Measurements from ENCODE around the gene CYP19A1. TPM values are rescaled to one million over a fixed set of nuclear protein-coding genes. Genes with fewer than 3 reads are reported as not detected.

The CYP19A1 gene
- total and polyA plus RNA-seq, 7 donors = 0.10 to 4.7 (median 0.22) TPM

GRCh38 chr15:51315726-51316125, 22.7 kb downstream of the CYP19A1 start:
- no peak overlapping the region for H3K4me3 ChIP-seq
- intact Hi-C loops (cut with DNase I) = no loop called here
- WGBS, 3 donors = 65 to 85% (median 75%) methylated on average over 7 of the region's 7 CpGs
- H3K27me3 ChIP-seq (ENCODE audit: insufficient read depth in 3 of 3, low read length in 2 of 3) = no peaks in the 10 kb centered on the region
- no peak for ATAC-seq
- no peaks in the 10 kb centered on the region for H3K4me1 ChIP-seq
- H3K27ac ChIP-seq = no peak overlapping the region
- DNase-seq = no peak
- no peaks in the 10 kb centered on the region for H3K9me3 ChIP-seq
- no peak for TF ChIP-seq CTCF (IDR thresholded peaks at IDR 0.05)
- no peaks in the 10 kb centered on the region for H3K36me3 ChIP-seq (ENCODE audit: insufficient read depth in 1 of 2, low read depth in 1 of 2)

- H3K9me3 ChIP-seq = no peaks in the 10 kb centered on the region
- H3K27ac ChIP-seq = no peak overlapping the region
- no peak overlapping the region for H3K4me3 ChIP-seq
- no peaks in the 10 kb centered on the region for H3K4me1 ChIP-seq
- WGBS, 3 donors = 82 to 86% (median 85%) methylated on average over 10 of the region's 10 CpGs
- intact Hi-C loops (cut with DNase I) = no loop called here
- H3K27me3 ChIP-seq (ENCODE audit: insufficient read depth in 3 of 3, low read length in 2 of 3) = no peaks in the 10 kb centered on the region
- no peak for TF ChIP-seq CTCF (IDR thresholded peaks at IDR 0.05)
- no peak for ATAC-seq
- DNase-seq = no peak
- H3K36me3 ChIP-seq (ENCODE audit: insufficient read depth in 1 of 2, low read depth in 1 of 2) = no peaks in the 10 kb centered on the region
Observed at GRCh38 chr15:51314391-51315337, 23.7 kb downstream of the CYP19A1 start.

GRCh38 chr15:51313644-51314280, 24.6 kb downstream of the CYP19A1 start:
- Histone ChIP-seq H3K4me1 (no peaks in the 10 kb centered on the region), H3K27me3 (ENCODE audit: insufficient read depth in 3 of 3, low read length in 2 of 3) (no peaks in the 10 kb centered on the region), H3K9me3 (no peaks in the 10 kb centered on the region), H3K4me3 (no peak overlapping the region), H3K36me3 (ENCODE audit: insufficient read depth in 1 of 2, low read depth in 1 of 2) (no peaks in the 10 kb centered on the region), H3K27ac (no peak overlapping the region)
- ATAC-seq (no peak), DNase-seq (no peak)
- no peak for TF ChIP-seq CTCF (IDR thresholded peaks at IDR 0.05)
- intact Hi-C loops (cut with DNase I) = no loop called here
- whole genome bisulfite sequencing, 3 donors = 93 to 96% (median 93%) methylated on average over 10 of the region's 10 CpGs

- Histone ChIP-seq H3K36me3 (ENCODE audit: insufficient read depth in 1 of 2, low read depth in 1 of 2) (no peaks in the 10 kb centered on the region), H3K27me3 (ENCODE audit: insufficient read depth in 3 of 3, low read length in 2 of 3) (no peaks in the 10 kb centered on the region), H3K4me3 (no peak overlapping the region), H3K27ac (no peak overlapping the region), H3K4me1 (no peaks in the 10 kb centered on the region), H3K9me3 (no peaks in the 10 kb centered on the region)
- DNase-seq (no peak), ATAC-seq (no peak)
- intact Hi-C loops (cut with DNase I) = no loop called here
- no peak for TF ChIP-seq CTCF (IDR thresholded peaks at IDR 0.05)
Observed at GRCh38 chr15:51313074-51313393, 25.4 kb downstream of the CYP19A1 start.
